Measurements from ENCODE around the gene SMG7.

Gene SMG7

DNA sequence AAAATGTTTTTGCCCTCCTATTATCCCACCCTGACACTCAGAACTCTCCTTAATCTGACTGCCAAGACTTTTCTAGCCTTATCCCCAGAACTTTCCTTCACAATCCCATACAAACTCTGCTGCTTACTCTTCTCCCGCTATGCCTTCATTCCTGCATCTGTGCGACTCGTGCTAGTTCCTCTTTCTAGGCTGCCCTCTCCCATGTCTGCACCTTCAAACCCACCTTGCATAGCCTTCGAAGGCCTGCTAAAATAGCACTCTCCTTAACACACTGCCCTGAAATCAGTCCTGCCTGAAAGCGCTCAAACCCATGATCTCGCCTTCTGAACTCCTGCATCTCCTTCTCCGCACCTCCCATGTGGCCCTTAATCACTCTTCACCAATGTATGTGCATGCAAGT is 120.4 kb downstream of the SMG7 start:
- no peak for DNase-seq (ENCODE audit: low spot score)

DNA sequence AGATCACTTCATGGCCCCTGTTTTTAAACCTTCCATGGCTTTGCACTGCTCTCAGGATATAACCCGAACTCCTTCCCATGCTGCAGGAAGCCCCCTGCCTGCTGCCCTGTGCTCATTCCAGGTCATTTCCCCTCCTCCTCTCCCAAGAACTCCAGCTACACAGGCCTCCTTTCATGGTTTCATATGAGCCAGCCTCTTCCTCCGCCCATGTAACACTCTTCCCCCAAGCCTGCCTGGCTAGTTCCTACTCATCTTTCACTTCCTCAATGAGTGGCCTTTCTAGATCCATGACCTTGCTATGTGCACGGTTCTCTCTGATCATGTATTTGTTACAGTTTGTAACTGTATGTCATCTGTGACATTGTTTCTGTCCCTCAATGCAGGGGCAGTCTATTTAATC is 121.1 kb downstream of the SMG7 start:
- no peak for DNase-seq (ENCODE audit: low spot score)

DNA sequence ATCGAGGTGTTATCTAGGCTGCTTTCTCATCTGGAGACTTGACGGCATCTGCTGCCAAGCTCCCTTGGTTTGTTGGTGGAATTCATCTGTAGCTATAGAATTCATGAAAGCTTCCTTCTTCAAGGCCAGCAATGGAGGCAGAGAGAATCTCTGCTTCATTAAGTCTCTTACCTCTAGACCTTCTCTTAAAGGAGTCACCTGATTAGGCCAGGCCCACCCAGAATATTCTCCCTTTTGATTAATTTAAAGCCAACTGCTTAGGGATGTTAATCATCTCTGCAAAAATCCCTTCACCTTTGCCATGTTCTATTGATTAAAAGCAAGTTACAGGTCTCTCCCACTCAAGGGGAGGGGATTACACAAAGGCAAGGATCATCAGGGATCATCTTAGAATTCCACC is 123.2 kb downstream of the SMG7 start:
- DNase-seq (ENCODE audit: low spot score) = no peak

DNA sequence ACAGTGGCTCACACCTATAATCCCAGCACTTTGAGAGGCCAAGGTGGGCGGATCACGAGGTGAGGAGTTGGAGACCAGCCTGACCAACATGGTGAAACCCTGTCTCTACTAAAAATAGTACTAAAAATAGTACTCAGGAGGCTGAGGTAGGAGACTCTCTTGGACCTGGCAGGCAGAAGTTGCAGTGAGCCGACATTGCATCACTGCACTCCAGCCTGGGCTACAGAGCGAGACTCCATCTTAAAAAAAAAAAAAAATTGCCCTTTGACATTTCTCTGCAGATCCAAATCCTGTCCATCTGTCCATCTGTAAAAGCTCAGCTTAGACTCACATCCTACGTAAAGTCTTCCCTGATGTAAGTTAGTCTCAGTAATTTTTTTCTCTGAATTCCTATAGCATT is 124.2 kb downstream of the SMG7 start:
- DNase-seq (ENCODE audit: low spot score) = no peak

DNA sequence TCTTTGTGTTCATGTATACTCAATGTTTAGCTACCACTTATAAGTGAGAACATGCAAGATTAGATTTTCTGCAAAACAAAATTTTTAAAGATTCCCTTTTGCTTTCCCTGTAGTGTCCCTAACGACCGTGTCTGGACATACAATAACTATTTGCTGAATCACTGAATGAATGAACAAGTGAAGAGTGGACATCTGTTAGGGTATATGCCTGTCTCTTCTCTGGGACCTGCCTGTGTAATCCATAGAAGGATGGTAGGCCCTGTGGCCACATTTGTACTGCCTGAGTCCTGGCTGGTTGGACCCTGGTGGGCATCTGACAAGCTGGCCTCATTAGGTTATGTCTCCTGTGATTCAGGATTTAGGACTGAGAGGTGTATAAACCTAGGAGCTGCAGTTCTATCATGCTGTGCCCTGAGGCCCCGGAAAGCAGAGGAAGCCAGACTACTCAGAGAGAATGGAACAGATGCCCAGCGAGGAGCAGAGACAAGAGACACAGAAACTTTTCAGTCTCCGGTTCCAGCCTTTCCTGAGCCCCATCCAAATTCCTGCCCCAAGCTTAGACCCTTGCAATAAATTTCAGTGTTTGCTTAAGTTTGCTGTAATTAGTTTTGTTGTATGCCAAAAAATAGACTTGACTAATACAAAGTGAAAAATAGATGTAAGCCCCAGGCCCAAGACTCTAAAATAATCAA is 125.5 kb downstream of the SMG7 start:
- no peak for DNase-seq (ENCODE audit: low spot score)

DNA sequence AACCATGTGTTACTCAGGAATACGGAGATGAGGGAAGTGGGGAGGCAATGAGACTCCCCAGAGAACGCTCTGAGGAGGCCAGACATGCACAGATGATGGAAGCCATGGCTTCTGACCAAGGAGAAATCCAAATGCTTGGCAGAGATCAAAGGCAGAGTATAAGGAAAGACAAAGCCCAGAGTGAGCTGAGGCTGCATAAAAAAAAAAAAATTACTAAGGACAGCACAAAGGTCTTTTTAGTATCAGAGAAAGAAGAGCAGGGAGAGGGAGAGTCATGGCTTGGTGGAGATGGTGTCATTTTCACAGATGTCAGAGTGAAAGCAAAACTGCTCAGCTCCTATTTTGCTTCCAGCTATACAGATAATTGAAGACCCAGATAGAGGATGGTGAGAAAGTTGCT is 126.1 kb downstream of the SMG7 start:
- DNase-seq (ENCODE audit: low spot score) = no peak

DNA sequence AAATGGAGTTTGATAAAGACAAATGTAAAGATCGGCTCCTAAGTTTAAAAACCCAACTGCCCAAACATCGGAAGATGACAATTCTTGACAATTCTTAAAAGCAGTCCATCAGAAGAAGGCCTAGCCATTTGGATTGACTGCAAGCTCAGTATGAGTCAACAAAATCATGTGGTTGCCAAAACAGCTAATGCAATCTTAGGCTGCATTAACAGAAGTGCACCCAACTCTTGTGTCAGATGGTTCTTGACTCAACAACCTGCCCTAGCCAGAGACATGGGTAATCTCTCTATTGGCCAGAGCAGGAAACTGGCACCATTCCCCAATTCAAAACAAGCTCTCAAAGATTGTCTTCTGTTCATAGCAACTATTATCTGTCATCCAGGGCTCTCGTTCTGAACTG is 127.8 kb downstream of the SMG7 start:
- DNase-seq (ENCODE audit: low spot score) = no peak

DNA sequence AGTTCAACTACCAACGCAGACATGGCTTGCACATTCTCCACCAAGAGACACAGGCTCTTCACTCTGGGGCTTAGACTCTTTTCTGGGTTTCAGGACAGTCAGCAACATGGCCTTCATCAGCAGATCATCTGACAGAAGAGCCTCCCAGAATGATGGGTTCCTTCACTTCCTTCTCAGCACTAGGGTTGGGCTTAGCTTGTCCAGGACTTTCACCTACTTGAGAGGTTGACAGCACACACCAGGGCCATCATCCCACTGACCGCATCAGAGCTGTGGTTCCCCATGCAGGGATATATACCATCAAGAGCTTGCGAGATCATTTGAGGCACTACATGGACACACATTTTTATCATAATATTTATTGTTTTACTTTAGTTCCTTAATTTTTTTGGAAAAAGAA is 128.3 kb downstream of the SMG7 start:
- DNase-seq (ENCODE audit: low spot score) = no peak

DNA sequence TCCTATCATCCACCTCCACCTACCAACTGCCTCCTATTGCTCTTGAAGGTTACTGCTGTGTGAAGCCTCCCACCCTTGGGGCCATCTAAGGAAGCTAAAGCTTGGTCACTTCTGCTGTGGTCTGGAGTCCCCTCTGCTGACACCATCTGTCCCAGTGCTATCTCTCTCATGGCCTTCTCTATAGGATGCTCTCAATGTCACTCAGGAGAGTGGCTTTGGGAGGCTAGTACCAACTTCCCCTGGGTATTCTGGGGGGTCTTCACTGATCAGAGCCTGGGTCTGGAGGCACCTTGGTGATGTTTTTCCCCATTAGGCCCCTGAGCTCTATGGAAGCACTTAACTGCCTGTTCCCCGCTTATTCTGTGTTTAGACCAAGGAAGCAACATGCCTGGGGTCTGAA is 130.2 kb downstream of the SMG7 start:
- DNase-seq (ENCODE audit: low spot score) = no peak
